Endometrial microvascular endothelial cells (primary cell): ENCODE data around the gene STMND1. TPM values are rescaled to one million over a fixed set of nuclear protein-coding genes. Genes with fewer than 3 reads are reported as not detected.
"Not testable (repeated sequence)": the region's sequence is repeated elsewhere in the genome, so short reads cannot be mapped to it uniquely, and the experiment has no call there.

Experiments used
- in situ Hi-C: cut with HindIII; loops from 2 replicates; pipeline ENCODE4 v1.10.0; 2017; ENCODE audit warnings: low sequenced_read_pairs, low pct_unique_long_range_greater_than_20kb; ENCODE audit errors: inconsistent ontology term
- total RNA-seq: library from RNA; depleted of rRNA; stranded (reverse); fragments of >200 nt; gene quantifications from one replicate; pipeline ENCODE4 v1.2.3, GENCODE V29; 2015; ENCODE audit errors: inconsistent ontology term

STMND1 gene
- total RNA-seq, result not detected

DNA sequence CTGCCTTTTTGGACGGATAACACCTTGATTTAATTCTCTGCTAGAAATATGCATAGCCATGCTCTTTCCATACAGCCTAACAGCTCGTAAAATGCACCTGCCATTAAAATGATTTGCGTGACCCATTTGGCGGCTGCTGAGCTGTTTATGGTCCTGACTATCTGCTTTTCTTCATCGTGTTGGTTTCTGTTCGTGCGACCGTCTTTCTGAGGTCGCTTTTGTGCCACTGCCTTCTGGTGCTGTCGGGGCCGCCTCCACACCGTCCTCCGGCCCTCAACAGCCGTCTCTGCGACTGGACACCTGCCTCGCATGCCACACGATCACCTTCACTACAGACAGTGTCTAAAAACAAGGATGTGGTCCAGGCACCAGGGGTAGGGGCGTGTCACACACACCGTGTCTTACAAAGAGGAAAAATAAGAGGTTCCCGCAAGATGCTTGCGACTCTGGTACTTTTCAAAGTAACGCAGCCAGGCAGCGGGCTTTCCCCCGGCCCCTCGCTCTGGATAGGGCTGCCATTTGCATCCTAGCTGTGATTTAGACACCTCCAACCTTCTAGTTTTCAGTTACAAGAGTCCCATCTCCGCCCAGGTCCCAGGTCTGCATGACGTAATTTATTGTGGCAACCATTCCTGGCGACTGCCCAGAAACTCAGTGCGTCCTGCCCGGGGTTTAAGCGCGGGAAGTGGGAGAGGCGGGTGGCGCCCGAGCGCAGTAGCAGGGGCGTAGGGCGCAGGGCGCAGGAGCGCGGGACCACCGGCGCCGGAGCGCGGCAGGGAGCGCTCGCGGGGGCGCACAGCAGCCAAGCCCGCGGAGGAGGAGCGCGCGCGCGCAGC, at the start of gene STMND1:
Gene STMND1, plus strand, starts transcription at position 629 of the 836 bp plus-strand sequence. CDS start 208 bp downstream, outside the sequence.
- in situ Hi-C loops, result no loop called here

DNA sequence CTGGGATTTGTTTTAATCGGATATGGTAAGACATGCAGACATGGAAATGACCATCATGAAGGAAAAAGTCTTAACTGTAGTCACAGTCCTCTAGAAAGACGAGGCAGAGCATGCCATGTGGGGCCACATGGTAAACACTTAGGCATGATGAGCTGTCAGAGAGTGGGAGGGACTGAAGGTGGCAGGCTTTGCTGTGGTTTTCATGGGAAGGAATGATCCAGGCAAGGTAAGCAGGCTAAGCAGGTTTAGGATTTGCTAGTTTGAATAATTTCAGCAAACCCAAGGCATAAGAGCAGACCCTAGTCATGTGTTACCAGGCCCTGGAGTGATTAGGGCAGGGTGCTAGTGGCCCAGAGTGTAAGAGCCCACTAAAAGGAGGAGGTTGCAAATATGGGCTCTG, 47.2 kb upstream of the STMND1 start:
- in situ Hi-C loops, result no loop called here

DNA sequence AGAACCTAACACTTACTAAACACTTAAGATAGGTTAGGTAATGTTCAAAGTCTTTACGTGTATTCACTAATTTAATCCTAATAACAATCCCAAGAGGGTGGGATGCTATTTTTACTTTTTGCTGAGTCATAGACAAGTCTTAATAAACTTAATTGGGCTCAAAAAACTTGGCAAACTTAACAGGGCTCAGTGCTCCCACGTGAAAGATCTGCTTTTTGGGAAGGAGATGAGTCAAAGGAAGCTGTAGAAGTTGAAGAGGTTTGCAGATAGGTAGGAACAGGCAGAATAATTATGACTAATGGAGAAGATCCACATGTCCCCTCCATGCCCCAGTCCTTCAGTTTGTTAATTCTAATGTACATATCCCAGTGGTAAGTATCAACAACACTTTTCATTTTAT, 44.5 kb upstream of the STMND1 start:
- in situ Hi-C loops, result no loop called here

DNA sequence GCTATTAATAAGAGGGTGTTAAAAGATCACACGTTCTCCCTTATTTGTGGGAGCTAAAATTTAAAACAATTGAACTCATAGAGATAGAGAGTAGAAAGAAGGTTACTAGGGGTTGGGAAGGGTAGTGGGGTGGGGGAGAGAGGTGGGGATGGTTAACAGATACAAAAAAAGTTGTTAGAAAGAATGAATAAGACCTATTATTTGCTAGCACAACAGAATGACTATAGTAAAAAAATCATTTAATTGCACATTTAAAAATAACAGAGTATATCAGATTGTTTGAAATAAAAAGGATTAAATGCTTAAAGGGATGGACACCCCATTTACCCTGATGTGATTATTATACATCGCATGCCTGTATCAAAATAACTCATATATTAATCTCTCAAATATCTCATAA, 43.3 kb upstream of the STMND1 start:
- in situ Hi-C loops, result no loop called here

DNA sequence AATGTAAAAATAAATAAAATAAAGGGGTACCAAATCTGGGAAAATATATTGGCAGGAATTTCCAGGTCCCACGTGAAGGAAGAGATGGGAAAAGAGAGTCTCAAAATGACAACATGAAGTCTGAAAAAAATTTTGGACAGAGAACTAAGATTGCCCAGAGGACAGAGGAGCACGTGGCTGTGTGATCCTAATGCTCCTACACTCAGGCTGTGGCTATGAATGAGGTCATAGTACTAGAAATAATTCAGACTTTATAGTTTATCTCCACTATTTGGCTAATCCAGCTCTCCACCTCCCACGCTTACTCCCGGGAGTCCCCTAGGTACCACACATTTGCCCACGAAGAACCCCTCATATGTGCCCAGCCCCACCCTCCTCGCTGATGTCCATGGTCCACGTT, 42.8 kb upstream of the STMND1 start:
- in situ Hi-C loops, result no loop called here

DNA sequence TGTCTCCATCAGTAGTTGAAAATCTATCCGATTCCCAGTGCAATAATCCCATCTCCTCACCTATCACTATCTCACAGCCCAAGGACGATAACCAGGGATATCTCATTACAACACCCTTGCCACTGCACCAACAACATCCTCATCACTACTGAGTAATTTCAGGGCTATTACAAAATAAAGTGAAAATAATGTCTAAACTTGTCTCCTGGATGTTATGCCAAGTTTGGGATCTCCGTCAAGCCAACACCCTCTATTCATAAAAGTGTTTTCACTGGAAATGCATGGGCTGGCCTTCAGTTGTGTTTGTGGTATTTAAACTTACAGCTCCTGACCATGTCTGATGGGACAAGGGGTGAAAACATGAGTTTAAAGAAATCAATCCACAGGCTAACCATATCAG, 42.0 kb upstream of the STMND1 start:
- in situ Hi-C loops, result no loop called here

DNA sequence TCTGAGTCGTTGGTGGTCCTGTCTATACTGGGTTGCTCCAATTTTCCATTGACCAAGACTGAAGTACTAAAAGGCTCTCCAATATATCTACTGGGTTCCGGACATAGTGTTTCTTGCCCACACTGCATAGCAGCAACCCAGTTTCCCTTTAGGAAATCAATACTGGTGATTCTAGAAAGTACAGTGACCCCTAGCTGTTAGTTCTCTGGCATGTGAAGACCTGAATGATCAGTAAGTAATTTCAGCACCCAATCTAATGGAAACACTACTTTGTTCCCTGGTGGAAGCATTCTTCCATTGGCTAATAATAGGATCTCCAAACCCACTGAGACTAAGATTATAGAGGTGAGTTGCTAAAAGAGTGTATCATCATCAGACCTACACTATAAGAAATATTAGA, 40.8 kb upstream of the STMND1 start:
- in situ Hi-C loops, result no loop called here

DNA sequence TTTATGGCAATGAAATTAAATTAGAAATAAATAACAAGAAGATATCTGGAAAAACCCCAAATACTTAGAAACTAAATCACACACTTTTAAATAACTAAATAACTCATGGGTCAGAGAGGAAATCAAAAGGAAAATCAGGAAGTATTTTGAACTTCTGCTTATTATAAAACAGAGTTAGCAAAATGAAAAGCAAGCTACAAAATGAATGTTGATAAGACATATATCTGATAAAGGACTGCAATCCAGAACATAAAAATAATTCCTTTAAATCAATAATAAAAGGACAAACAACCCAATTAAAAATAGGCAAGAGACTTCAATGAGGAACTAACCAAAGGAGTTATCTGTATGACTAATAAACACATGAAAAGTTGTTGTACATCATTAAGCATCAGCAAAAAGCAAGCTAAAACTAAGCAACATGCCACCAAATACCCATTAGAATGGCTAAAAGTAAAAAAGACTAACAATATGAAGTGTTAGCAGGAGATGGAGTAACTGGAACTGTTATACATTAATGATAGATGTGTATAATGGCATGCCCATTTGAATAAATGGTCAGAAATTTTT, 38.9 kb upstream of the STMND1 start:
- in situ Hi-C loops, result no loop called here

DNA sequence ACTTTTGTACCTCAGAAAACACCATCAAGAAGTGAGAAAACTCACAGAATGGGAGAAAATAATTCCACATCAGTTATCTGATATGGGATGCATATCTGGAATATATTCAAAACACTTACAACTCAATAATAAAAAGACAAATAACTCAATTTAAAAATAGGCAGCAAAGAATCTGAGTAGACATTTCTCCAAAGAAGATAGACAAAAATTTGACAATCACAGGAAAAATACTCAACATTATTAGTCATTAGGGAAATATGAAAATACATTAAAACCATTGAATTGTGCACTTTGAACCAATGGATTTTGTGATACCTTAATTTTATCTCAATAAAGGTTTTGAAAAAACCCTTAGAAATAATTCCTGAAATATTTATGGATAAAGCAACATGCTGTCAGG, 36.9 kb upstream of the STMND1 start:
- in situ Hi-C loops, result no loop called here

DNA sequence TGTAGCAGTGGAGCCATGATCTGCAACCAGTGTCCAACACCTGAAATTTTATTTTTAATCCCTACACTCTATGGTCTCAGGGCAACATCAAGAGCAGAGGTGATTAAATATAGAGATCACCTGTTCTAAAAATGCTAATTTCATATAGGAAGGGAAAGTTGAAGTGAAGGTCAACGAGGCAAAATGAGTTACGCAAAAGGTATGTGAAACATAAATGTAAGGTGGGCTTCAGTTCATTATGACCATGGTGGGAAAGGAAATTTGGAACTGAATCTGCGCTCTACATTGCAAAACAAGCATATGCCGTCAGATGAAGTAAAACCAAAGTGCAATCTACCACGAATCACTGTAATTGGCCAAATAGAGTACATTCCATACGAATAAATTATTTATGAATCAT, 35.2 kb upstream of the STMND1 start:
- in situ Hi-C loops, result no loop called here

DNA sequence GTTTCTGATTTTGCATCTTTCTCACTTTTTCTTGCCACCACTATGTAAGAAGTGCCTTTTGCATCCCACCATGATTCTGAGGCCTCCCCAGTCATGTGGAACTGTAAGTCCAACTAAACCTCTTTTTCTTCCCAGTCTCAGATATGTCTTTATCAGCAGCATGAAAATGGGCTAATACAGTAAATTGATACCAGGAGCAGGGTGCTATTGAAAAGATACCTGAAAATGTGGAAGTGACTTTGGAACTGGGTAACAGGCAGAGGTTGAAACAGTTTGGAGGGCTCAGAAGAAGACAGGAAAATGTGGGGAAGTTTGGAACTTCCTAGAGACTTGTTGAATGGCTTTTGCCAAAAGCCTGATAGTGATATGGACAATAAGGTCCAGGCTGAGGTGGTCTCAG, 32.9 kb upstream of the STMND1 start:
- in situ Hi-C loops, result not testable (repeated sequence)

DNA sequence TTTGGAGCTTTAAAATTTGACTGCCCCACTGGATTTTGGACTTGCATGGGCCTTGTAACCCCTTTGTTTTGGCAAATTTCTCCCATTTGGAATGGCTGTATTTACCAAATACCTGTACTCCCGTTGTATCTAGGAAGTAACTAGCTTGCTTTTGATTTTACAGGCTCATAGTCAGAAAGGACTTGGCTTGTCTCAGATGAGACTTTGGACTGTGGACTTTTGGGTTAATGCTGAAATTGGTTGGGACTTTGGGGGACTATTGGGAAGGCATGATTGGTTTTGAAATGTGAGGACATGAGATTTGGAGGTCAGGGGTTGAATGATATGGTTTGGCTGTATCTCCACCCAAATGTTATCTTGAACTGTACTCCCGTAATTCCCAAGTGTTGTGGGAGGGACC, 31.4 kb upstream of the STMND1 start:
- in situ Hi-C loops, result not testable (repeated sequence)

DNA sequence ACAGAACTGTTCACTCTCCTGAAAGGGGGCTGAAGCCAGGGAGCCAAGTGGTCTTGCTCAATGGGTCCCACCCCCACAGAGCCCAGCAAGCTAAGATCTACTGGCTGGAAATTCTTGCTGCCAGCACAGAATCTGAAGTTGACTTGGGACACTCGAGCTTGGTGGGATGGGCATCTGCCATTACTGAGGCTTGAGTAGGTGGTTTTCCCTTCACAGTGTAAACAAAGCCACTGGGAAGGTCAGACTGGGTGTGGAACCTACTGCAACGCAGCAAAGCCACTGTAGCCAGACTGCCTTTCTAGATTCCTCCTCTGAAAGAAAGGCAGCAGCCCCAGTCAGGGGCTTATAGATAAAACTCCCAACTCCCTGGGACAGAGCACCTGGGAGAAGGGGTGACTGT, 28.3 kb upstream of the STMND1 start:
- in situ Hi-C loops, result not testable (repeated sequence)

DNA sequence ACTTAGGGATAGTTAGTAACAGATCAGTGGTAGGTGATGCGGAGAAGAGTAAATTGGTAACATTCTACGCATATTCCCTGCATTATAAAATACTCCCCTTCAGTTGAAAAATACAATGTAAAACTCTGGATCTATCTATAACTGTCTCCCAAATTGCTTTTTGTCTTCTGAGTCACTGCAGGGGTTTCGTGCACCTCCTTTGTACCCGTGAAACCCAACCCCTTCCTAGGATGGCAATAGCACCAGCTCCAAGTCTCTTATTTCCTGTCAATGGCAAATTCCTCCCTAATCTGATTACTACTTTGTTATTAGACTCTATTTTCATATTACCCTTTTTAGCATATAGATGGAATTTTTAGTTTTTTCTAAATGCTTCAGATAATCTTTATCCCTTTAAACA, 20.6 kb upstream of the STMND1 start:
- in situ Hi-C loops, result no loop called here

DNA sequence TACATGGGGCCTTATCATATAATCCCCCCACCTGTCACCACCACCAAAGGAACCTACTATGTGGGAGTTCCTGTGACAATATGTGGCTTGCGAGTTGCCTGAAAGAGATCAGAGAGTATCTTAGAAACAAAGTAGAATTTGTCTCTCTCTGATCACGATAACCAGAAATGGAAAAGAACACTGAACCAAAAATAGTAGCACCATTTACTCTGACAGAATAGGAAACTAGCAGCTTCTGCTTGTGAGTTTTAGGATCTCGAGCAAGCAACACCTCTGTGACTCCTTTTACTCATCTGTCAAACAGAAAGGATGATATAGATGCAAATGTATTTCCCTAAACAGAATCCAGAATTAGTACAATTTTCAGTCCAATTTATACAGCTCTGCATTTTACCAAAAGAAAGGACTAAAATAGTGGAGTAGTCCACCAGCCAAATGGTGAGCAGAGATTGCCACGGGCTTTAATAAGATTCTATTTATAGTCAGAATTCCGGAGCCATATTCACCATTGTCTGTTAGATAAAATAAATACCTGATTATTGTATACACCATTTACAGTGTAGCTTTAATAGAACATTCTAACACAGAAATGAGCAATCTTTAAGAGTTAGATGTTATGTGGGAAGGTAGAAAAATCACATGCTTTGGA, 19.9 kb upstream of the STMND1 start:
- in situ Hi-C loops, result no loop called here

DNA sequence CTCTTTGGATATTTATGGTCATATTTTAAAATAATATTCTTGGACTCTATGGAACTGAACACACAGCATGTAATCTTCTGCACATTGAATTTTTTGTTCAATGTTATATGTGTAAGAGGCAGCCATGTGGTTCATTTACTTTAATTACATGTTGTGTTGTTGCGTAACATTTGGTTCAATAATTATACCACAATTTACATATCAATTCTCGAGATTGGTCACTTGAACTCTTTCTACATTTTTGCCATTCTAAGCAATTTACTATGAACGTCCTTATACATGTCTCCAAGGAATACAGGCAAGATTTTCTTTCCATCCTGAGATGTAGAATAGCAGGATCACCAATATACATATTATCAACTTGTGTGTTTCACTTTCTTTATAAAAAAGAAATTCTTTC, 18.5 kb upstream of the STMND1 start:
- in situ Hi-C loops, result no loop called here

DNA sequence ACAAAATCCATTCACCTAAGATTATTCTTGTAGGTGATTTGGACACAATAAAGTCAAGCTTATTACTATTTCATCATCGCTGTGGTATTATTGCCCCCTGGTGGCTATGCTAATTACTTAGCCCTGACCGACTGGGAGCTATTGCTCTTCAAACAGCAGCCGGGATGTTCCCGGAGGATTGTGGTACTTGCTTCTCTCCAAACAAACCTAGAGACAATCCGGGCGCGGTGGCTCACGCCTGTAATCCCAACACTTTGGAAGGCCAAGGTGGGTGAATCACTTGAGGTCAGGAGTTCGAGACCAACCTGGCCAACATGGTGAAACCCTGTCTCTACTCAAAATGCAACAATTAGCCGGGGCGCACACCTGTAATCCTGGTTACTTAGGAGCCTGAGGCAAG, 15.4 kb upstream of the STMND1 start:
- in situ Hi-C loops, result no loop called here

DNA sequence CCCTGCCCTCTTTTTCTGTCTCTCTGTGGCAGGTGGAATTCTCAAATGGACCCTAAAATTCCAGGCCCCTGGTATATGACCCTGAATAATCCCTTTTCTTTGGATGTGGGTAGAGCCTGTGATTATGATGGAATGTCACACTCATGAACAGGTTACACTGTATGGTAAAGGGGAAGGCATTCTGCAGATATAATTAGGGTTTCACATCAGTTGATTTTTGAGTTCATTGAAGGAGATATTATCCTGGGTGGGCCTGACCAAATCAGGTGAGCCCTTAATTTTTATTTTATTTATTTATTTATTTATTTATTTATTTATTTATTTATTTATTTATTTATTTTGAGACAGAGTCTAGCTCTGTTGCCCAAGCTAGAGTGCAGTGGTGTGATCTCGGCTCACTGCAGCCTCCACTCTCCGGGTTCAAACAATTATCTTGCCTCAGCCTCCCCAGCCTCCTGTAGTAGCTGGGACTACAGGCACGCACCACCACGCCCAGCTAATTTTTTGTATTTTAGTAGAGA, 13.7 kb upstream of the STMND1 start:
- in situ Hi-C loops, result no loop called here

DNA sequence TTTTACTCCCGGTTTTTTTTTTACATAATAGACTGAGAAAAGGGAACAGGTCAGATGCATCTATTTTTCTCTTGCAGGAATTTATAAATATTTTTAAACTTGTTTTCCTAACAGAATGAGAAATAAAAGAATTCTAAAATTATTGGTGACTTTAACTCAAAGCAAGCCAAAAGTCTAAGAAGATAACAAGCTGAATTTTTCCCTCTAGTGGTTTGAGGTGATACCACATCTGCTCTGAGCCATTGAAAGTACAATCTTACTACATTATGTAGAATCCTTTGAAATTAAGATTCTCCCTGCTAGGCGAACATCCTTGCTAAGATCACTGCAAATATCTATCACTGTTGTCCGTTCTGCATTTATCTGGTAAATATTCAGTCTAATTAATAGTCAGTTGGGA, 10.7 kb upstream of the STMND1 start:
- in situ Hi-C loops, result no loop called here

DNA sequence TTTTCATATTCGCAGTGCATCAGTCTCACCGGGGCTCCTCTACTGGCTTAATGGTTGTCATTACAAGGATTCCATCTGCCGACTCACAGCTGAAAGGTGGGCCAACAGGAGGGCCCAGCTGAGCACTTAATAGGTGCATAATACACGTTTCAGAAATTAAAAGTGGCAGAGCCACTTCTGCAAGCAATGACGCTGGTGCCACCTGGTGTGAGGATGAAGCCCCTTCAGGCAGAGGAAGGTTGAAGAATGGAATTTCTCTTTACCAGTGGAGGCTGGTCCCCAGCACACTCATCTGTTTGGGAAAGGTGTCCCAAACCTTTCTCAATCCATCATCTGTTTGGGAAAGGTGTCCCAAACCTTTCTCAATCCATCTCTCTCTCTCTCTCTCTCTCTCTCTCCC, 8.2 kb upstream of the STMND1 start:
- in situ Hi-C loops, result no loop called here
